Brain microvascular endothelial cell (primary cell): ENCODE data around the gene FNDC4.

Experiments
- DNase-seq: peaks from one replicate; pipeline ENCODE4 v3.0.0-alpha.2; 2020
- H3K27ac ChIP-seq: fragments of 250-450 bp; sonication (Bioruptor Pico); 2 replicates; pipeline ENCODE4 v1.5.1; 2020; ENCODE audit warnings: mild to moderate bottlenecking, moderate library complexity
- H3K27me3 ChIP-seq: fragments of 250-450 bp; sonication (Bioruptor Pico); replicated peaks from 2 replicates; pipeline ENCODE4 v1.5.1; 2020; ENCODE audit warnings: mild to moderate bottlenecking
- H3K36me3 ChIP-seq: fragments of 250-450 bp; sonication (Bioruptor Pico); replicated peaks from 2 replicates; pipeline ENCODE4 v1.5.1; 2020; ENCODE audit warnings: mild to moderate bottlenecking
- H3K4me3 ChIP-seq: 2 replicates; pipeline ENCODE4 v1.5.1; 2011; ENCODE audit warnings: low read depth, mild to moderate bottlenecking, control low read depth, low read length, moderate library complexity
- CTCF ChIP-seq: IDR thresholded peaks from 2 replicates; pipeline ENCODE4 v1.5.1; 2011; ENCODE audit warnings: low read depth, mild to moderate bottlenecking, moderate library complexity, low read length, control low read depth, inconsistent platforms; ENCODE audit errors: missing control alignments
- in situ Hi-C: cut with HindIII; loops from 2 replicates; pipeline ENCODE4 v1.10.0; 2017; ENCODE audit warnings: low sequenced_read_pairs, low pct_ligation_motif_present

Gene FNDC4

DNA sequence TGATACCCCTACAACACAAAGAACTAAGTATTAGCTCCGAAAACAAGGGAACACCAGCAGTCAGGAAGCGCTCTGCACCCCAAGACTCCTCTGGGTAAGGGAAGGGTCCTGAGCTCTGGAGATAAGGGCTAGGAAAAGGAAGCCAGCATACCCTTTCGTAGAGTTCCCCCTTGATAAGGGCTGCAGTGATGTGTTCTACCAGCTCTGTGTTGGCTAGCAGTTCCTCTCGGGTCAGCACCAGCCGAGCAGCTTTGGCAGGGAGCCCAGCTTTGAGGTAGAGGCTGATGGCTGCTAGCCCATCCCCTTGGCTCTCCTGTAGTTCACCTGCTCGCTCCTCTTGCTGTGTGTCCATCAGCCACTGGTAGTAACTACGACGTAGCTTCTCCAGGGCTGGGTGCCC, 33.9 kb downstream of the FNDC4 start:
- H3K4me3 ChIP-seq, result no peak overlapping the region
- H3K36me3 ChIP-seq, result peaks cover 22% of the 10 kb centered on the region
- no peak for DNase-seq
- no peak for TF ChIP-seq CTCF
- H3K27me3 ChIP-seq, result no peaks in the 10 kb centered on the region
- H3K27ac ChIP-seq, result no peak overlapping the region
- in situ Hi-C loops, result no loop called here

GRCh38 chr2:27453968-27454367, 41.0 kb downstream of the FNDC4 start:
- Histone ChIP-seq H3K36me3 (peaks cover 42% of the 10 kb centered on the region), H3K27me3 (no peaks in the 10 kb centered on the region), H3K4me3 (no peak overlapping the region), H3K27ac (no peak overlapping the region)
- no peak for DNase-seq
- no peak for TF ChIP-seq CTCF
- in situ Hi-C loops, result no loop called here

DNA sequence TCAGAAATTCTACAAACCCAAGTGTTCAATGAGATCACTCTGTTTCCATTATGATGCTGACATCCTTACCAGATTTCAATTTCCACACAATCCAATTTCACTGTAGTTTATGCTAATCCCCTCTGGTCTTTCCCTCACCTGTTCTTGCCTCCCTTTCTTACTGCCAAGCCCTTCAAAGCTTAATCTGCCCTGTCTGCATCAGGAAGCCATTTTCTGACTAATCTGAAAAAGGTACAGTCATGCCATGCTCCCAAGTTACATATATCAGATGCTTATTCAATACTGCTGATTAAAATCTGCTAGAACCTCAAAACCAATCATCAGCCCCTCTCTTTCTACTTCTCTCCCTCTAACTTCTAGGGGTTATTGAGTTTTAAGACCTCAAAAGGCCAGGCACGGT, 43.9 kb downstream of the FNDC4 start:
- peaks cover 31% of the 10 kb centered on the region for H3K36me3 ChIP-seq
- H3K27ac ChIP-seq, result no peak overlapping the region
- no peaks in the 10 kb centered on the region for H3K27me3 ChIP-seq
- no peak overlapping the region for H3K4me3 ChIP-seq
- no peak for DNase-seq
- in situ Hi-C loops, result no loop called here
- no peak for TF ChIP-seq CTCF

GRCh38 chr2:27448381-27448780, 46.6 kb downstream of the FNDC4 start:
- no peak overlapping the region for H3K27ac ChIP-seq
- H3K4me3 ChIP-seq, result no peak overlapping the region
- in situ Hi-C loops, result no loop called here
- no peak for TF ChIP-seq CTCF
- no peak for DNase-seq
- H3K36me3 ChIP-seq, result peaks cover 29% of the 10 kb centered on the region
- H3K27me3 ChIP-seq, result no peaks in the 10 kb centered on the region

DNA sequence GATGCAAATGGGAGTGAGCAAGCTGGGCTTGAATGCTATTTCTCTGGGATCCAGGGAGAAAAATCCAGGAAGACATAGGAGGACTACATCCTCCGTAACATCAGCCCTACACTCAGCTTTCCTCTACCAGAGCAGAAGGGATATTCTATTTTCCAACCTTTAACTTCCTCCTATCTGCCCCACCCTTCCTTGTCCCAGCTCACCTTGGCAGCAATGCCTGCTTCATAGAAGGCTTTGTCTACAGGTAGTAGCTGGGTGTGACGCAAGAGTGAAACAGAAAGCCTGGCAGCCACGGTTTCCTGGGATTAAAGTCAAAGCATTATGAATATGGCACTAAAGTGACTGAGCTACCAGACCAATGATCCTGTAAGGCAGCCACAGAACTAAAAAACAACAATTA, 48.9 kb downstream of the FNDC4 start:
- no peaks in the 10 kb centered on the region for H3K27me3 ChIP-seq
- no peak overlapping the region for H3K27ac ChIP-seq
- DNase-seq, result no peak
- no peak overlapping the region for H3K4me3 ChIP-seq
- TF ChIP-seq CTCF, result no peak
- H3K36me3 ChIP-seq, result peaks cover 40% of the 10 kb centered on the region
- in situ Hi-C loops, result no loop called here

- no peak overlapping the region for H3K27ac ChIP-seq
- no peaks in the 10 kb centered on the region for H3K27me3 ChIP-seq
- TF ChIP-seq CTCF, result no peak
- no peak overlapping the region for H3K4me3 ChIP-seq
- in situ Hi-C loops, result no loop called here
- no peak for DNase-seq
- H3K36me3 ChIP-seq, result peaks cover 45% of the 10 kb centered on the region
Measured at GRCh38 chr2:27445615-27446014, 49.4 kb downstream of the FNDC4 start.
